ENCODE data around the gene NTM. TPM values are rescaled to one million over a fixed set of nuclear protein-coding genes. Genes with fewer than 3 reads are reported as not detected.

Gene NTM
- total RNA-seq, 4 donors from 2014 or later, result 1.4 to 5.7 TPM; not detected in 2

GRCh38 chr11:132226522-132226921 lies 856.1 kb downstream of the NTM start:
- DNase-seq, result no peak
- no peaks in the 10 kb centered on the region for H3K27me3 ChIP-seq
- H3K27ac ChIP-seq, result no peak overlapping the region
- no peaks in the 10 kb centered on the region for H3K9me3 ChIP-seq
- no peaks in the 10 kb centered on the region for H3K36me3 ChIP-seq
- H3K4me1 ChIP-seq, result no peaks in the 10 kb centered on the region
- intact Hi-C loops (cut with DNase I; ENCODE audit: low total_unique reads), result no loop called here
- no peak for TF ChIP-seq POLR2A (IDR thresholded peaks at IDR 0.05)
- no peak for TF ChIP-seq CTCF (IDR thresholded peaks at IDR 0.05)
- H3K4me3 ChIP-seq, result no peak overlapping the region

- H3K27ac ChIP-seq, result no peak overlapping the region
- no peaks in the 10 kb centered on the region for H3K36me3 ChIP-seq
- no peaks in the 10 kb centered on the region for H3K27me3 ChIP-seq
- intact Hi-C loops (cut with DNase I; ENCODE audit: low total_unique reads), result no loop called here
- no peak for TF ChIP-seq POLR2A (IDR thresholded peaks at IDR 0.05)
- TF ChIP-seq CTCF (IDR thresholded peaks at IDR 0.05), result no peak
- H3K4me1 ChIP-seq, result no peaks in the 10 kb centered on the region
- DNase-seq, result no peak
- no peaks in the 10 kb centered on the region for H3K9me3 ChIP-seq
- no peak overlapping the region for H3K4me3 ChIP-seq
These were observed 858.4 kb downstream of the NTM start for GRCh38 chr11:132228746-132229325.

- no peaks in the 10 kb centered on the region for H3K27me3 ChIP-seq
- no peak for DNase-seq
- H3K4me3 ChIP-seq, result no peak overlapping the region
- no peaks in the 10 kb centered on the region for H3K4me1 ChIP-seq
- intact Hi-C loops (cut with DNase I; ENCODE audit: low total_unique reads), result no loop called here
- H3K36me3 ChIP-seq, result no peaks in the 10 kb centered on the region
- H3K27ac ChIP-seq, result no peak overlapping the region
- no peaks in the 10 kb centered on the region for H3K9me3 ChIP-seq
- TF ChIP-seq CTCF (IDR thresholded peaks at IDR 0.05) (no peak), POLR2A (IDR thresholded peaks at IDR 0.05) (no peak)
These were observed 861.4 kb downstream of the NTM start for GRCh38 chr11:132231656-132232347.

- H3K27me3 ChIP-seq, result no peaks in the 10 kb centered on the region
- no peaks in the 10 kb centered on the region for H3K36me3 ChIP-seq
- no peaks in the 10 kb centered on the region for H3K4me1 ChIP-seq
- no peak for TF ChIP-seq POLR2A (IDR thresholded peaks at IDR 0.05)
- TF ChIP-seq CTCF (IDR thresholded peaks at IDR 0.05), result no peak
- no peak overlapping the region for H3K27ac ChIP-seq
- no peak for DNase-seq
- no peak overlapping the region for H3K4me3 ChIP-seq
- intact Hi-C loops (cut with DNase I; ENCODE audit: low total_unique reads), result no loop called here
- no peaks in the 10 kb centered on the region for H3K9me3 ChIP-seq
These were observed 864.5 kb downstream of the NTM start for GRCh38 chr11:132234878-132235277.

- no peak overlapping the region for H3K4me3 ChIP-seq
- H3K27me3 ChIP-seq, result no peaks in the 10 kb centered on the region
- no peak for DNase-seq
- TF ChIP-seq POLR2A (IDR thresholded peaks at IDR 0.05), result no peak
- TF ChIP-seq CTCF (IDR thresholded peaks at IDR 0.05), result no peak
- intact Hi-C loops (cut with DNase I; ENCODE audit: low total_unique reads), result no loop called here
- H3K27ac ChIP-seq, result no peak overlapping the region
- no peaks in the 10 kb centered on the region for H3K4me1 ChIP-seq
- no peaks in the 10 kb centered on the region for H3K9me3 ChIP-seq
- H3K36me3 ChIP-seq, result no peaks in the 10 kb centered on the region
These were observed 867.4 kb downstream of the NTM start for GRCh38 chr11:132237781-132238180.

Data from uterus (tissue), 4 donors.